Measurements from ENCODE around the gene NOL9.

NOL9 gene

GRCh38 chr1:6489383-6489765 is 64.9 kb downstream of the NOL9 start:
- DNase-seq (ENCODE audit: low read depth in 2 of 2) = no peak

- no peak for DNase-seq (ENCODE audit: low read depth in 2 of 2)
Observed at GRCh38 chr1:6488602-6489382, 65.5 kb downstream of the NOL9 start.

GRCh38 chr1:6487804-6488484 is 66.4 kb downstream of the NOL9 start:
- no peak for DNase-seq (ENCODE audit: low read depth in 2 of 2)

GRCh38 chr1:6486433-6487011 is 67.8 kb downstream of the NOL9 start:
- DNase-seq (ENCODE audit: low read depth in 2 of 2) = peak; percentile 77 to 85

GRCh38 chr1:6485168-6486101 is 68.9 kb downstream of the NOL9 start:
- DNase-seq (ENCODE audit: low read depth in 2 of 2) = no peak

- no peak for DNase-seq (ENCODE audit: low read depth in 2 of 2)
Observed at GRCh38 chr1:6484826-6485167, 69.5 kb downstream of the NOL9 start.

GRCh38 chr1:6483761-6484117 is 70.6 kb downstream of the NOL9 start:
- no peak for DNase-seq (ENCODE audit: low read depth in 2 of 2)

- no peak for DNase-seq (ENCODE audit: low read depth in 2 of 2)
Observed at GRCh38 chr1:6483017-6483760, 71.1 kb downstream of the NOL9 start.

GRCh38 chr1:6481820-6482219 is 72.5 kb downstream of the NOL9 start:
- no peak for DNase-seq (ENCODE audit: low read depth in 2 of 2)

- DNase-seq (ENCODE audit: low read depth in 2 of 2) = no peak
Observed at GRCh38 chr1:6477039-6477820, 77.1 kb downstream of the NOL9 start.

GRCh38 chr1:6476483-6476882 is 77.8 kb downstream of the NOL9 start:
- no peak for DNase-seq (ENCODE audit: low read depth in 2 of 2)

- peak in 1 of 2 donors; percentile 34 for DNase-seq (ENCODE audit: low read depth in 2 of 2)
Observed at GRCh38 chr1:6475381-6476133, 78.8 kb downstream of the NOL9 start.

- no peak for DNase-seq (ENCODE audit: low read depth in 2 of 2)
Observed at GRCh38 chr1:6474815-6475282, 79.5 kb downstream of the NOL9 start.

GRCh38 chr1:6473974-6474814 is 80.1 kb downstream of the NOL9 start:
- no peak for DNase-seq (ENCODE audit: low read depth in 2 of 2)

- DNase-seq (ENCODE audit: low read depth in 2 of 2) = no peak
Observed at GRCh38 chr1:6473156-6473555, 81.2 kb downstream of the NOL9 start.

GRCh38 chr1:6472391-6472790 is 81.9 kb downstream of the NOL9 start:
- DNase-seq (ENCODE audit: low read depth in 2 of 2) = no peak

- DNase-seq (ENCODE audit: low read depth in 2 of 2) = no peak
Observed at GRCh38 chr1:6471970-6472368, 82.3 kb downstream of the NOL9 start.

All from stimulated activated CD4-positive, alpha-beta T cell treated with anti-CD3 and anti-CD28 coated beads, Interleukin-15, amount 100 ng/mL, for 48 hours (primary cell).